Measurements from ENCODE around the gene GOLT1A.

DNA sequence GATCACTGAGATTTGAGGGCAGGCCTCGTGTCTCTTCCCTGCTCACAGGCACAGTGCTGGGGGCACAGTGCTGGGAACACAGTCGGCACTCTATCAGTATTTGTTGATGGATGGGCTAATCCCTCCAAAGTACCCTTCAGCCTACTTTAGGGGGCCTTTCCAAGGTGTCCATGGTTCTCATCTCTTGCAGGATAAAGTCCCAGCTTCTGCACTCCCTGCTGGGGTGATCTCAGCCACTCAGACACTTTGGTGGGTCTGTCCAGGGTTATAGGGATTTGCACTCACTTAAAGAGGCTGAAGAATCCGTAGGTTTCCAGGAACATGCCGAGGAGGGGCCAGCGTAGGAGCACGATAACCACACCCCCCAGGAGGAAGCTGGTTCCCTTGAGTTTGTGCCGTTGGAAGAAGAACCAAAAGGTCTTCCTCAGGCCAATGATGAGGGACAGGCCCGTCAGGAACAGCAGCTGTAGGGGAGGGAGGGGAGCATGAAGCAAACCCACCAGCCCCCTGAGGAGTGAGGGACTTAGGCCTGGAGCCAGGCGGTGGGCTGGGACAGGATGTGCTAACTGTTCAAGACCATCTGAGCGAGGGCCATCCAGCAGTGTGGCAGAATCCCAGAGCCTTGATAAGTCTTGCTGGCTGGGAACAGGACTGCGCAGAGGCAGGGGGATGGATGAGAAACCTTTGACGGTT lies 12.3 kb downstream of the GOLT1A start:
- TF ChIP-seq POLR2AphosphoS5 (IDR thresholded peaks at IDR 0.05; ENCODE audit: low read depth, low read length): no peak
- TF ChIP-seq, protein P1, sequence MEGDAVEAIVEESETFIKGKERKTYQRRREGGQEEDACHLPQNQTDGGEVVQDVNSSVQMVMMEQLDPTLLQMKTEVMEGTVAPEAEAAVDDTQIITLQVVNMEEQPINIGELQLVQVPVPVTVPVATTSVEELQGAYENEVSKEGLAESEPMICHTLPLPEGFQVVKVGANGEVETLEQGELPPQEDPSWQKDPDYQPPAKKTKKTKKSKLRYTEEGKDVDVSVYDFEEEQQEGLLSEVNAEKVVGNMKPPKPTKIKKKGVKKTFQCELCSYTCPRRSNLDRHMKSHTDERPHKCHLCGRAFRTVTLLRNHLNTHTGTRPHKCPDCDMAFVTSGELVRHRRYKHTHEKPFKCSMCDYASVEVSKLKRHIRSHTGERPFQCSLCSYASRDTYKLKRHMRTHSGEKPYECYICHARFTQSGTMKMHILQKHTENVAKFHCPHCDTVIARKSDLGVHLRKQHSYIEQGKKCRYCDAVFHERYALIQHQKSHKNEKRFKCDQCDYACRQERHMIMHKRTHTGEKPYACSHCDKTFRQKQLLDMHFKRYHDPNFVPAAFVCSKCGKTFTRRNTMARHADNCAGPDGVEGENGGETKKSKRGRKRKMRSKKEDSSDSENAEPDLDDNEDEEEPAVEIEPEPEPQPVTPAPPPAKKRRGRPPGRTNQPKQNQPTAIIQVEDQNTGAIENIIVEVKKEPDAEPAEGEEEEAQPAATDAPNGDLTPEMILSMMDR (IDR thresholded peaks at IDR 0.05; ENCODE audit: control extremely low read depth in 1 of 3, insufficient read depth in 1 of 3, low read depth in 1 of 3, low read length in 3 of 3): no peak
- TF ChIP-seq TAF1 (IDR thresholded peaks at IDR 0.05; ENCODE audit: low read depth, low read length): no peak
- TF ChIP-seq EP300 (IDR thresholded peaks at IDR 0.05; ENCODE audit: borderline replicate concordance in 1 of 2, low read depth in 2 of 2, low read length in 2 of 2): no peak
